Measurements from ENCODE around the gene TRABD2B.

Gene TRABD2B

GRCh38 chr1:47906009-47906432 lies 91.2 kb downstream of the TRABD2B start:
- DNase-seq (ENCODE audit: low spot score in 2 of 2): no peak
- H3K36me3 ChIP-seq (replicated peaks): no peaks in the 10 kb centered on the region

GRCh38 chr1:47903723-47904122 lies 93.5 kb downstream of the TRABD2B start:
- Histone ChIP-seq H3K4me3 (no peak overlapping the region), H3K27me3 (ENCODE audit: low read depth) (peaks cover 7% of the 10 kb centered on the region; the same call in 1 of the 2 replicates), H3K36me3 (replicated peaks) (no peaks in the 10 kb centered on the region), H3K9me3 (no peaks in the 10 kb centered on the region), H3K4me1 (no peaks in the 10 kb centered on the region; the same call in 1 of the 2 replicates)
- DNase-seq (ENCODE audit: low spot score in 2 of 2): no peak
- in situ Hi-C loops (cut with MboI; ENCODE audit: low sequenced_read_pairs): no loop called here

More at GRCh38 chr1:47906009-47906432, 91.2 kb downstream of the TRABD2B start:
- Histone ChIP-seq H3K4me3 (no peak overlapping the region), H3K9me3 (no peaks in the 10 kb centered on the region), H3K27me3 (ENCODE audit: low read depth) (peaks cover 7% of the 10 kb centered on the region; the same call in 1 of the 2 replicates), H3K4me1 (no peaks in the 10 kb centered on the region)
- in situ Hi-C loops (cut with MboI; ENCODE audit: low sequenced_read_pairs): no loop called here

GRCh38 chr1:47901001-47901575 lies 96.1 kb downstream of the TRABD2B start:
- no peaks in the 10 kb centered on the region for H3K36me3 ChIP-seq (replicated peaks)
- H3K4me3 ChIP-seq: no peak overlapping the region
- DNase-seq (ENCODE audit: low spot score in 2 of 2): no peak
- H3K4me1 ChIP-seq: no peaks in the 10 kb centered on the region; the same call in 1 of the 2 replicates
- no peaks in the 10 kb centered on the region for H3K27me3 ChIP-seq (ENCODE audit: low read depth)
- in situ Hi-C loops (cut with MboI; ENCODE audit: low sequenced_read_pairs): no loop called here
- H3K9me3 ChIP-seq: no peaks in the 10 kb centered on the region

DNA sequence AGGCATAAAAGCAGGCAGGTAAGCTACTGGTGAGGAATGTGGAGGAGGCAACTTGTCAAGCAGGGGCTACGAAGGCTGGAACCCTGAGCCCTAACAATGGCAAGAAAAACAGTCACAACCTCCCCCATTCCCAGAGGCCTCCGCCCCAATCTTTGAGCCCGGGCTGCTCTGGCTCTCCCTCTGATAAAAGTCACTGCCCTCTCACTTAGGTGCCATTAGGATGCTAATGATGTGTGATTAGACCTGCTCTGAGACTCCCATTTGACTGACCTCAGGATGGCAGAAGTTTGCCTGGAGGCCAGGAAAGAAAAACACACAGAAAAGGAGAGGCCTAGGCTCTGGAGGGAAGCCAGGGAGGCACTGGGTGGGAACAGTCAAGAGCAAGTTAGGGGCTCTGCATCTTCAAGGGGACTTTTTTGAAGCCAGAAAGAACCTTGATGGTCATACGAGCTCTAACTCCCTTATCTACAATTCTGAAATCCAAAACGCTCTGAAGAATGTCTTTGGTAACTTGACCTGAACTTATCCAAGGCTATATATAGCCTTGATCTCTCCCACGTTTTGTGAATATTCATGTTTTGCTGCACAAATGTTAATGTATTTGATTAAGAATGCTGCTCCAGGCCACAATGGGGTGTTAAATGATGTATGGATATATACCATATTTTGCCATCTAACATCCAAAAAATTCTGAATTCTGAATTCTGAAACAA lies 98.9 kb downstream of the TRABD2B start:
- DNase-seq (ENCODE audit: low spot score in 2 of 2): peak in 1 of 2 experiments; percentile 10
- Histone ChIP-seq H3K4me1 (no peaks in the 10 kb centered on the region; the same call in 1 of the 2 replicates), H3K4me3 (no peak overlapping the region), H3K9me3 (no peaks in the 10 kb centered on the region), H3K36me3 (replicated peaks) (no peaks in the 10 kb centered on the region), H3K27me3 (ENCODE audit: low read depth) (no peaks in the 10 kb centered on the region)
- in situ Hi-C loops (cut with MboI; ENCODE audit: low sequenced_read_pairs): no loop called here

DNA sequence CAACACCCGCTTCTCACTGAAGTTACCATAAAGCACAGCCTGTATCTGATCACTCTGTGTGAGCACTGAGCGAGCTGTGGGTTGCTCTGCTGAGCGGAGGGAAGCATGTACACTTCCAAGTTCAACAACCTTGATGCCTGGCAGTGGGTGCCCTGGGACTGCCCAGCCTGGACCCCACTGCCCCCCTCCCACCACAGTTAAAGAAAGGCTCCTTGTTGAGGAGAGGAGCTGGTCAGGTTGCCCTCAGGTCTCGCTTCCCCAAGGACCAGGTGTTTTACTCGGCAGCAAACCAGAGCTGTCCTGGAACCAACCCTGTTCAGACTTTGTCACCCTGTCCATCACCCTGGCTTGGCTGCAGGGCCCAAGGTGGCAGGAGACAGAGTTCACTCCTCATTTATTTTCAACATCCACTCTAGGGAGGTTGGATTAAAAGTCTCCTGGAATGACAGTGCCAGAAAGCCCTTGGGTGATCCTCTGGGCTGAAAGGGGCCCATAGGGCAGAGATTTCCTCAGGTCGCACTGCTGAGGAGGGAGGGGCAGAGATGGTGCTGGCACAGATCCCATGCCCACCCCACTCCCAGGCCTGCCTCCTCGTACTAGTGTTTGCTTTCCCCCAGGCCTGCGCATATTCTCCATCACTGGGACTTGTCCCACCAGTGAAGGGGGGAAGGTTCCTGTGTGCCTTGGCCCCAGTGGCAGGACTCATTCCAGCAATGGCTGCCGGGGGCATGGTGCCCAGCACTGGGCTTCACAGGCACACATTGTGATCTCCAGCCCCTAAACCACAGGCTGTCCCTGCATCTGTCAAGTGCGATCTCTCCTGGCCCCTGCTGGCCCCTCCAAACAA lies 101.7 kb downstream of the TRABD2B start:
- Histone ChIP-seq H3K27me3 (ENCODE audit: low read depth) (no peaks in the 10 kb centered on the region), H3K4me1 (no peaks in the 10 kb centered on the region; the same call in 1 of the 2 replicates), H3K9me3 (no peaks in the 10 kb centered on the region), H3K4me3 (no peak overlapping the region), H3K36me3 (replicated peaks) (no peaks in the 10 kb centered on the region)
- DNase-seq (ENCODE audit: low spot score in 2 of 2): no peak
- in situ Hi-C loops (cut with MboI; ENCODE audit: low sequenced_read_pairs): no loop called here

- no peaks in the 10 kb centered on the region; the same call in 1 of the 2 replicates for H3K4me1 ChIP-seq
- DNase-seq (ENCODE audit: low spot score in 2 of 2): peak in 1 of 2 experiments; percentile 15
- H3K9me3 ChIP-seq: no peaks in the 10 kb centered on the region
- in situ Hi-C loops (cut with MboI; ENCODE audit: low sequenced_read_pairs): no loop called here
- H3K36me3 ChIP-seq (replicated peaks): no peaks in the 10 kb centered on the region
- H3K27me3 ChIP-seq (ENCODE audit: low read depth): no peaks in the 10 kb centered on the region
- H3K4me3 ChIP-seq: no peak overlapping the region
Observed at GRCh38 chr1:47894410-47895278, 102.5 kb downstream of the TRABD2B start.

DNA sequence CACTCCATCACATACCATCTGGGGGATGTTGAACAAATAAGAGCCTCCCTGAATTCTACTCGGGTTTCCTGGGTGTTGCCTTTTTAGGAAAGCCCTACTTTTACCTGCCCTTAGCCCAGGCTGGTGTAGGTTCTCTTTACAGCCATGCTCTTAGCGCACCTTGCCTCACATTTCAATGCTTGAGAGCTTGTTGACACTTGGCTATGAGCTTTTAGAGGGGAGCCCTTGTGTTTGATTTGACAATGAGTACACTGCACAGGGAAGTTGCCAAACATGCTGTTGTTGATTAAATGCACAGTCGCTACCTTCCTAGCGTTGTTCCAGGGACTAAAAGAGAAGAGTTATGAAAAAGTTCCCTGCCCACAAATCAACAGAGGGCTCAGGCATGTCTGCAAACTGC lies 103.8 kb downstream of the TRABD2B start:
- no peaks in the 10 kb centered on the region for H3K9me3 ChIP-seq
- in situ Hi-C loops (cut with MboI; ENCODE audit: low sequenced_read_pairs): no loop called here
- no peak overlapping the region for H3K4me3 ChIP-seq
- no peaks in the 10 kb centered on the region for H3K36me3 ChIP-seq (replicated peaks)
- DNase-seq (ENCODE audit: low spot score in 2 of 2): no peak
- H3K4me1 ChIP-seq: no peaks in the 10 kb centered on the region; the same call in 1 of the 2 replicates
- H3K27me3 ChIP-seq (ENCODE audit: low read depth): no peaks in the 10 kb centered on the region

DNA sequence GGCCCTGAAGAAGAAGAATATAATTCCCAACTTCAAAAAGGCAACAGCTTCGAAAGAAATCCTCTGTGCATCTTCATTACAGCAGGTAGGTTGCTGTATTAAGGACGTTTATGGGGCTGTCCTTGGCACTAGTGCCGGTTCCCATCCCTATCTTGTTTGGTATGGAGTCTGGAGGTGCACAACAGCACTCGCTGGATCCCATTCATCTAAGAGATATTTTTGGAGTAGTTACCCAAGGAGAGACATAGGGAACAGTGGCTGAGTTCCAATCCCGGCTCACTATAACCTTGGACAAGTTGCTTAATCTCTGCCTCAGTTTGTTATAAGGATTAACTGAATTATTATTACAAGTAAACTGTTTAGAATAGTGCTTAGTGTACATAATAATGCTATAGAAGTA lies 106.4 kb downstream of the TRABD2B start:
- Histone ChIP-seq H3K4me1 (no peaks in the 10 kb centered on the region; the same call in 1 of the 2 replicates), H3K27me3 (ENCODE audit: low read depth) (no peaks in the 10 kb centered on the region), H3K36me3 (replicated peaks) (no peaks in the 10 kb centered on the region), H3K4me3 (no peak overlapping the region), H3K9me3 (no peaks in the 10 kb centered on the region)
- DNase-seq (ENCODE audit: low spot score in 2 of 2): no peak
- in situ Hi-C loops (cut with MboI; ENCODE audit: low sequenced_read_pairs): no loop called here

- Histone ChIP-seq H3K27me3 (ENCODE audit: low read depth) (no peaks in the 10 kb centered on the region), H3K4me3 (no peak overlapping the region), H3K36me3 (replicated peaks) (no peaks in the 10 kb centered on the region), H3K4me1 (no peaks in the 10 kb centered on the region), H3K9me3 (no peaks in the 10 kb centered on the region)
- DNase-seq (ENCODE audit: low spot score in 2 of 2): no peak
- in situ Hi-C loops (cut with MboI; ENCODE audit: low sequenced_read_pairs): no loop called here
Observed at GRCh38 chr1:47888294-47888629, 108.9 kb downstream of the TRABD2B start.

DNA sequence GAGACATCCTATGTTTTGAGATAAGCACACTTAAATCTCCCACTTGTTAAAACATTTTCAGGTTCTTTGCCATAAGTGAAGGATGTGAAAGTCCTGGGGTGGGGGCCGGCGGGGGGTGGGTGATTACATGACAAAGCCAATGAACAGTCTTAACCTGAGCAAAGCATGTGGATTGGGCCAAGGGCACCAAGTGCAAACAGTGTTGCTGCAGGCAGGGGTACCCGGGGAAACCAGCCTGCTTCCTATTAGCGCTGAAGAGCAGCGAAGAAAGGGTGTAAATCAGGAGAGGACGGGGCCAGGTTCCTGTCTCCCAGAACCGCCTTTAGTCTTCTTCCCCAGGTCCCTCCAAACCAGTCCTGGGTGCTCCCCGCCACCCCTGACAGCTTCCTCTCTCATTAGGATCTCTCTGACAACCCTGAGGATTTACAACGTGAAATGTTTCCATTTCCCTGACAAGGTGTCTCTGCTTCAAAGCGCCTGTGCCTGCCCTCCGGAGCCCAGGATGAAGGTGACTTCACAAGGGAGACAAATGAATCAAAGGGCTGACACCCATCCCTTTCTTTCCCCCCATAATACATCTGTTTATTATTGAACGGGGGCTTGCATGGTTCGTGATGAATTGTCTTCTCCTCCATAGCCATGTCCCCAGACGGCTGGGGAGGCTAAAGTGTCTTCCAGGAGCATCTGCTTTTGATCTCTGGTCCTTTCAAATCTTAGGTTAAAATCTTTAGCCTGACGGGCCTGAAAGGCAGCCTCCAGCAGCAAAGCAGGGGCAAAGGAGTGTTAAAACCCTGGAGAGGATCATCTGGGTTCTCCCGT lies 109.5 kb downstream of the TRABD2B start:
- H3K4me1 ChIP-seq: no peaks in the 10 kb centered on the region
- no peaks in the 10 kb centered on the region for H3K9me3 ChIP-seq
- no peaks in the 10 kb centered on the region for H3K36me3 ChIP-seq (replicated peaks)
- H3K27me3 ChIP-seq (ENCODE audit: low read depth): no peaks in the 10 kb centered on the region
- no peak for DNase-seq (ENCODE audit: low spot score in 2 of 2)
- no peak overlapping the region for H3K4me3 ChIP-seq
- in situ Hi-C loops (cut with MboI; ENCODE audit: low sequenced_read_pairs): no loop called here

DNA sequence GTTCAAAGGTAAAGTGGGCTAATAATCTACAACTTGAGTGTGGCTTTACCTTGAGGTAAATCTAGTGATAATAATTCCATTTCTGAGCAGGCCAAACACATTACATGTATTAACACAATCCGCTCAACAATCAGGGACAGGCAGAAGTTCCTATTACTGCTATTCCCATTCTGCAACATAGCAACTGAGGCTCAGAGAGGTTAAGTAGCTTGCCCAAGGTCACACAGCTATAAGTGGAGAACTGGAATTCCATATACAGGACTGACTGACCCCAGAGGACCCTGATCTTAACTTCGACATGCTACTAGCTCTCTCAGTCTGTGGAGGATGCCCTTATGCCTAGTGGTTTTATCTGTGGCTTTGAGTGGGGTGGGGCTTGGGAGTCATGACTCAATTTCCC lies 110.1 kb downstream of the TRABD2B start:
- in situ Hi-C loops (cut with MboI; ENCODE audit: low sequenced_read_pairs): no loop called here
- no peak for DNase-seq (ENCODE audit: low spot score in 2 of 2)
- Histone ChIP-seq H3K36me3 (replicated peaks) (no peaks in the 10 kb centered on the region), H3K4me1 (no peaks in the 10 kb centered on the region), H3K9me3 (no peaks in the 10 kb centered on the region), H3K4me3 (no peak overlapping the region), H3K27me3 (ENCODE audit: low read depth) (no peaks in the 10 kb centered on the region)

DNA sequence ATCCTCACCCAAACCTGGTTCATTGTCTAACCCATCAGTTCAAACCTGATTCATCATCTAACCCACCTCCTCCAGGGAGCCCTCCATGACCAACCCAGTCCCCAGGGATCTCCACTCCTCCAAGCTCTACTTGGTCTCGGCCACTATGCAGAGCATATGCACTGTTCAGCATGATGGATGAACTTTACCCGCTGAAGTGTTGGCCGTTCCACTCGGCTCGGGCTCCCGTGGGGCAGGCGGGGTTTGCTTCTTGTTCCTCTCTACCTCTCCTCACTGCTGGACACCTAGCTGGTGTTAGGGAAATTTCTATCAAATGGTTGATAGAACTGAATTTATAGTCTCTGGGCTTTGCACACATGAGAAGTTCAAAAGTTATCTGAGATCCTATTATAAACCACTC lies 111.0 kb downstream of the TRABD2B start:
- in situ Hi-C loops (cut with MboI; ENCODE audit: low sequenced_read_pairs): no loop called here

More for the DNA sequence above, 111.0 kb downstream of the TRABD2B start:
- DNase-seq (ENCODE audit: low spot score in 2 of 2): no peak
- H3K4me1 ChIP-seq: no peaks in the 10 kb centered on the region
- no peak overlapping the region for H3K4me3 ChIP-seq
- no peaks in the 10 kb centered on the region for H3K9me3 ChIP-seq
- no peaks in the 10 kb centered on the region for H3K27me3 ChIP-seq (ENCODE audit: low read depth)
- no peaks in the 10 kb centered on the region for H3K36me3 ChIP-seq (replicated peaks)

All from HAP-1 (cell line).